Measurements from ENCODE around the gene AQP3.
"Not testable (repeated sequence)": the region's sequence is repeated elsewhere in the genome, so short reads cannot be mapped to it uniquely, and the experiment has no call there.

AQP3 gene

DNA sequence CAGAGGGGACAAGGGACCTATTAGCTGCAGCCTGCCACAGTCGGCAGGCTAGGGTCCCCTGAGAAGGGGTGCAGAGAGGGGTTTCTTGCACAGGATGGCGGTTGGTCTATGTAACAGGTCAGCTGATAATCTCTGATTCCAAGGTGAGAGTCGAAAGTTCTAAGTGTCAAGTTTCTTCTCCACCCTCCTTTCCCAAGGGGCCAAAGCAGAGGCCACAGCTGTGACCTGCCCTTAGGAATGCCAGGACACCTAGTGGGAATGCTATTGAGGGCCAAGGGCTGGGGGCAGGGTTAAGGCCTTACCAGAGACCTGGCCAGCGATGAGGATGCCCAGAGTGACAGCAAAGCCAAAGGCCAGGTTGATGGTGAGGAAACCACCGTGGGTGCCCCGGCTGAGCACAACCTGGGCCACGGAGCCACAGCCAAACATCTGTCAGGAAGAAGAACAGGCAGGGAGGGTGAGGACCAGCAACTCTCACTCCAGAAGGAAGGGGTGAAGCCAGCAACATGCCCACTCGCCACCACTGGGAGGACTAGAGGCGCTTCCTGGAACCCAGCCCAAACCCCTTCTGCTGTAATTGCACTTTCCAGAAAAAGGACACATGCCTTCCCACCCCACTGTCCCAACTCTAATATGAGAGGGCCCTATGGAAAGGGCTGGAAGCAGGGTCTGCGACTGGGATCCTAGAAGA, 3.8 kb downstream of the AQP3 start:
- in situ Hi-C loops (cut with MboI; ENCODE audit: low sequenced_read_pairs), result no loop called here

DNA sequence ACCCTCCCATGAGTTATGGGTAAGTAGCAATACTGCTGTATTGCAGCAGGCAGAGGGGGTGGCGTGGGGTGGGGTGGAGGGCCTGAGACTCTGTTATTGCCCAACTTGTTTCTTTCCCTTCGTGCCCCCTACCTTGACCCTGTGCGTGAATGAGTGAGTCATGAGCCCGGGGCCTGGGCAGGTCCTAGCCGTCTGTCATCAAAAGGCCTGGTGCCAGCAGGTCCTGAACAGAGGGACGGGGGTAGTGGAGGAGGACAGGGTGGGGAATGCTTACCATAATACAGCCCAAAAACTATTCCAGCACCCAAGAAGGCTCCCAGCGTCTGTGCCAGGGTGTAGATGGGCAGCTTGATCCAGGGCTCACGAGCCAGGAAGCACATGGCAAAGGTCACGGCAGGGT, 4.3 kb downstream of the AQP3 start:
- in situ Hi-C loops (cut with MboI; ENCODE audit: low sequenced_read_pairs), result no loop called here

DNA sequence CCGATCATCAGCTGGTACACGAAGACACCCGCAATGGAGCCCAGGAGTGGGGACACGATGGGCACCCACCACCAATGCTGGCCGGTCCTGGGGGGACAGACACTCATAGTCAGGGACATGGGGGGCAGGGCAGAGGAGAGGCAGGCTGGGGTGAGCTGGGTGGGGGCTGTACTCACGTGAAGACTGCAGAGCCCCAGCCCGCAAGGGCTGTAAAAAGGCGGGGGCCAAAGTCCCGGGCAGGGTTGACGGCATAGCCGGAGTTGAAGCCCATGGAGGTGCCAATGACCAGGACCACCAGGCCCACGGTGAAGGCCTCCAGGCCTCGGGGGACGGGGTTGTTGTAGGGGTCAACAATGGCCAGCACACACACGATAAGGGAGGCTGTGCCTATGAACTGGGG, 5.3 kb downstream of the AQP3 start:
- in situ Hi-C loops (cut with MboI; ENCODE audit: low sequenced_read_pairs), result no loop called here

DNA sequence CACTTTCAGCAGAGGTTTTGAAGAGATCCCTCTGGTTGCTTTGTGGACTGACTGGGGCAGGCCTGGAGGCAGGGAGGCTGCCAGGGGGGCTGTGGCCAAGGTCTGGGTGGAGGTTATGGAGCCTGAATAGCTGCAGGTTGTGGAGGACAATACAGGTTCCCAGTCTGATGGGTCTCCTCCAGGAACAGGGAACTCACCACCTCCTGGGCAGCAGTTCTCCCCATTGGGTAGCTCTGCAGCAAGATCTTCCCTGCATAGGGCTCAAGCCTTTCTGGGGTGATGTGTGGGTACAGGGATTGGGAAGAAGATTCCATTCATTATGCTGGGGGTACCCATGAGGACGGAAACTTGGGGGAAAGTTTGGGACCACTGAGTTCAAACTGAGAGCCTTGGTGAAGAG, 6.8 kb downstream of the AQP3 start:
- in situ Hi-C loops (cut with MboI; ENCODE audit: low sequenced_read_pairs), result no loop called here

DNA sequence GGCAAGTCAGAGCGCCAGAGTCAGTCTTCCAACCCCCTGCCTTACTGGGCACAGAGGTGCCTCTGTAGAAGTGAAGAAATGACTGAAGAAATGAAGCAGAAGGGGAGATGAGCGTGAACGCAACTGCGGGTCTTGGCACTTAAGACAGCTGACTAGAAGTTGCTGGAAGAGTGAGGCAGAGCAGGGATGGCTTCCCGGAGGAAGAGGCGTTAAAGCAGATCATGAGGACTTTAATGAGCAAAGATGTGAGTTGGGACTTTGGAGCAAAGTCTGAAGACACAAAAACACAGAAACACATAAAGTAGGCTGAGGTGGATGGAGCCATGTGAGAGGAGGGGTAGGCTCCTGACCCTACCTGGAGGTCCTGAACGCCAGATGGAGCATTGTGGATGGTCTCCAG, 7.2 kb downstream of the AQP3 start:
- in situ Hi-C loops (cut with MboI; ENCODE audit: low sequenced_read_pairs), result no loop called here

DNA sequence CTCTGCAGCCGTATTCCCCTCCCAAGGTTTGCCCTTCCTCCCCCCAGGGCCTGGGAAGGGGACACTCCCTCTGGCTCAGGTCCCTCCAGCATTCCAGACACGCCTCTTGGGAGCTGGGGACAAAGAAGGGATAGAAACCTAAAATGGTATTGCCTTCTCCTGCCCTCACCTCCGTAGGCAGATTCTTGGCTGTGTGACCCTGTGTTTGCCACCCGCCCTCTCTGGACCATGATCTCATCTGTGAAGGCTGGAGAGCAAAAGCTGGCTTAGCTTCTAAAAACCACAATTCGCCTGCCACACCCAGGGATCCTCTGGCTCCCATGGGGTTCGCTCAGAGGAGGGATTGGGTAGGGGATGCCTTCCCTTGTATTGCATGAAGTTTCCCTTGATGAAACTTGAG, 7.7 kb downstream of the AQP3 start:
- in situ Hi-C loops (cut with MboI; ENCODE audit: low sequenced_read_pairs), result no loop called here

DNA sequence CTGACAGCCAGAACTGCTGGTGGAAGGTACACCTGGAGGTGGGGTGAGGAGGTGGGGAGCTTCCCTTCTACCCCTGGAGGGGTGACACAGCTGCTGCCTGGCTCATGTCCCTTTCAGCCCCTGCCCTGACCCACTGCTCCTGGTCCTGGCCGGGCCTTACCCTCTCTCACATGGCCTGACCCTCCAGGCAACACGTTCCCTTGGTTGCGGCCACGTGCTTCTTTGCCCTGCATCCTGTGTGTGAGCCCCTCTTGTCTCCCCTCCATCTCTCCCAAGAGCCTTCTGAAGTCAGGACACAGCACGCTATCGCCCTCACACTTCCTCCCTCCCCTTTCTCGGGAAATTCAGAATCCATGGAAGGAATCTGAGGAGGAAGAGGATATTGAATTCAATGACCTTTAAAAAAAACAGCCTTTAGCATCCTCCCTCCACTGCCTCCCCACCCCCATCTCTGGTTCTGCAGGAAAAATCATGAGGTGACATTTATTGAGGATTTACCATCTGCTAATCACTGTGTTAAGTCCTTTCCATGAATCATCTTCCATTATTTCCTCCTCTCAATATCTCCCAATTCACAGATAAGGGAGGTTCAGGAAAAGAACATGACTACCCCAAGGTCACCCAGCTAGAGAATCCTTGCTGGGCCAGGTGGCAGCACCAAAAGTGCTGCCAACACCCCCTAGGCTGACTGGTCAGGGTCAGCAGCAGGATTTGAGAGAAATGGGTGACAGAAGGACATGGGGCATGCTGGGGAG, 8.3 kb downstream of the AQP3 start:
- in situ Hi-C loops (cut with MboI; ENCODE audit: low sequenced_read_pairs), result no loop called here

DNA sequence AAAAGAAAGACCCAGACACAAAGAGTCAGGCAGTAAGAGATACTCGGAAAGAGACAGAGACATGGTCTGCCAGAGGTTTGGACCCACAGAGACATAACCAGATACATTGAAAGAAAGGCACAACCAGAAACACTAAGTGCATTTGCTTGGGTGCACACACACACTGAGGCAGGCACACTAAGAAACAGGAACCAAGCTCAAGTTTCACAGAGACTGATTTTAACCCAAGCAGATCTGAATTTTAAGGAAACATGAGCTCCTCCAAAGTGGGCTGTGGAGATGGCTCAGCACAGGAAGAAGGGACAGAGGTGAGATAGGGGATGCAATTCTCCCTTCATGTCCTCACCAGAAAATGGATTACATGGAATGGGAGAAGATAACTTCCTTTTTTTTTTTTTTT, 9.5 kb downstream of the AQP3 start:
- in situ Hi-C loops (cut with MboI; ENCODE audit: low sequenced_read_pairs), result no loop called here

DNA sequence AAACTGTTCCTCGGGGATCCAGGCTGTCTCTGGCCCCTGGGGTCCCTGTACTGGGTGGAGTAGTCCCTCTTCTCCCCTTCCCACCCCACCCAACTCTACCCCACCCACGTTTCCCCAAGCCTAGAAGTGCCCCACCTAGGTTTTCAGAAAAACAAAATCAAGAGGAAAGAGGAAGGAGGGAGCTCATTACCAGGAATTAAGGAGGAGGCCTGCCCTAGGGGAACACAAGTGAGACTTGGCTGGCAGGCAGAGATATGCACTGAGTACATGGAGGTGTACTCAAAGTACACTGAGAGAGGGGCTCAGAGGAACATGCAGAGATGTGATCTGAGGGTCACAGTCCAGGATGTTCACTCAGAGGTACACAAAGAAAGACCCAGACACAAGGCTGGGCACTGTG, 10.2 kb downstream of the AQP3 start:
- in situ Hi-C loops (cut with MboI; ENCODE audit: low sequenced_read_pairs), result no loop called here

DNA sequence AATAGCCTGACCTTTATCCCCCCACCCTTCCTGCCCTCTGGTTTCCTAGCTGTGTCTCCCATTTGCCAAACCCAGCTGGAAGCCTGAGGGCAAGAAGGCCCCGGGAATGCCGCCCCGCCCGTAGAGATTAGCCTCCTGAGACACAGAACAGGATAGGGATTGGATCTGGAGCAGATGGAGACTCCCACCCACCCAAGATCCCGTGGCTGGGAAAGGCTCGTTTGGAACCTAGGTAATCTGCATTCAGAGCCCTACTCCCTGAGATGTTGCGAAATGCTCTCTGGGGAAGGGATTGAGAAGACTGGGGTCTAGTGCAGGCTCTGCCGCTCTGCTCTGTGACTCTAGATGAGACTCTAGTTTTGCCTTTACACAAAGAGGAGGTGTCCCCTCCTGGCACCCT, 10.9 kb downstream of the AQP3 start:
- in situ Hi-C loops (cut with MboI; ENCODE audit: low sequenced_read_pairs), result no loop called here

DNA sequence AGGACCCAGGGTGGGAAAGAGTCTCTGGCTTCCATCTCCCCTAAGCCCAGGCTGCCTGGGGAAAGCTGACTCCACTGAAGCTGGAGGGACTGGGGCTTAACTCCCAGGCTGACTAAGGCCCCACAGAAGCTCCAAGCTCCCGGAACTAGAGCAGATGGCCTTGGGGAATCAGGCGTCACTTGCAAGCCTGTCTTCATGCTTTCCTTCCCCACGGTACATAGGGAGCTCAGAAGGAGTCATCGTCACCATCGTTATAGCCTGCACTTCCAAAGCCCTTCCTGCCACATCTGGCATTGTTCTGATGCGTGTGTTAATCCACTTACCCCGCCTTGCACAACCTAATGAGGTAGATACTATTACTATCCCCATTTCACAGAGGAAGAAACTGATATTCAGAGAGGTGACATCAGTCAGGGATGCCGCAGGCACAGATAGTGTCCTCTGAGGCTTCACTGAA, 11.5 kb downstream of the AQP3 start:
- in situ Hi-C loops (cut with MboI; ENCODE audit: low sequenced_read_pairs), result no loop called here

DNA sequence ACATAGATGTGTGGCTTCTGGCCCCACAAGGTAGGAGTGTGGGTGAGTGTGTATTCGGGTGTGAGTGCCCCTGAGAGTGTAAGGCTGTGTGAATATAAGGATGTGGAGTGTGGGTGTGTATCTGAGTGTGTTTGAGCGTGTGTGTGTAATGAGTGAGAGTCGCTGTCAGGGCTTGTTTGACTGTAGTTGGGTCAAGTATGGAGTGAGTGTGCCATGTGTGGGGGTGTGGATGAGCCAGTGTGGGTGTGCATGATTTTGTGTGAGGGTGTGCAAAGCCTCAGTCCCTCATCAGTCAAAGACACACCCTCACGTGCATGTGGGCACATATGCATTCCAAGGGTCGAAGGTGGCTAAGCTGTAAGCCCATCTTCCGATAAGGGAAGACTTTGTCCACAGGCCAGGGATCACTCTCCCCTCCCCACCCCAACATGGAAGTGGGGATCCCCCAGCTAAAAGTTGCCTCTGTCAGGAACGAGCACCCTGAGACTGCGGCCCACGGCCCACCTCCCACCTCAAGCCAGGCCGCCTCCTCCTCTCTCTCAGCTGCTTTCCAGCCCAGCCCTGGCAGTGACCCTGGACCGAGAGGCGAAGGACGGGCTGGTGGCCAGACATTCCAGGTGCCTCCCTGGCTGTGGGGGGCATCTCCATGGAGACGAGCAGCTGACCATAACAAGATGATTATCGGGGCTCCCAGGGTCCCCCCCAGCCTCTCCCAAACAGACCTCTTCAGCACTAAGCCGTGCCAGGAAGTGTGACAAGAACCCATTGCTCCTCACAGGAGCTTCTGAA, 12.9 kb downstream of the AQP3 start:
- in situ Hi-C loops (cut with MboI; ENCODE audit: low sequenced_read_pairs), result no loop called here

DNA sequence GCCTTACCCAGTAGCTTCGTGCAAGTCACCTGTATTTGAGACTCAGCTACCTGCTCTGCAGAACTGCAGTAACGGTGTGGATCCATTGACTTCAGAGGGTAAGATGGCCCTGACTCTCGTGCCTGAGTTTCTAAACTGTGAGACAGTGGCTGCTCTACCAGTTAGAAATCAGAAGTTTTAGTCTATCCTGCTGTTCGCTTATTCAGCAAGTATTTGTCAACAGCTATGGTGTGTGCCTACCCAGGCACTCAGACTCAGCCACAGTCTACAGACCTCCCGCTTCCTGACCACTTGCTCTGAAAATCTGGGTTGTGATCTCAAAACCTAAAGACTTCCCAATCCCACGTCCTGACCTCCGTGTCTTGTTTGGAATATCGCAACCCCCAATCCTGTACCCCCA, 13.5 kb downstream of the AQP3 start:
- in situ Hi-C loops (cut with MboI; ENCODE audit: low sequenced_read_pairs), result no loop called here

DNA sequence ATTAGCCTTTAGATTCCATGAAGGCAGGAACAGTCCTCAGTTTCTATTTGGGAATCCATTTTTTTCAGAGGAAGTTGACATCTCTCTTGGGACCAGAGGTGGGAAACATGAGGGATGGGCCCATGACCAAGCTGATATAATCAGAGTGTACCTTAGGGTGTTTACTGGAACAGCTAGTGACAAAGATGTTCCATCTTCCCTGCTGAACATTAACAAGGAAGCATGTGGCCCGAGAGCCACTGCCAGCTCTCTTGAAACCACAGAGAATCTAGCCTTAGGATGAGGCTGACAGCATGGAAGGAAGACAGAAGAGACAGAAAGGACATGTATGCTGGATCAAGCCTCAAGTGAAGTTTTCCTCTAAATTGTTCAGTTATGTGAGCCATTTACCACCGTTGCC, 16.0 kb downstream of the AQP3 start:
- in situ Hi-C loops (cut with MboI; ENCODE audit: low sequenced_read_pairs), result no loop called here

DNA sequence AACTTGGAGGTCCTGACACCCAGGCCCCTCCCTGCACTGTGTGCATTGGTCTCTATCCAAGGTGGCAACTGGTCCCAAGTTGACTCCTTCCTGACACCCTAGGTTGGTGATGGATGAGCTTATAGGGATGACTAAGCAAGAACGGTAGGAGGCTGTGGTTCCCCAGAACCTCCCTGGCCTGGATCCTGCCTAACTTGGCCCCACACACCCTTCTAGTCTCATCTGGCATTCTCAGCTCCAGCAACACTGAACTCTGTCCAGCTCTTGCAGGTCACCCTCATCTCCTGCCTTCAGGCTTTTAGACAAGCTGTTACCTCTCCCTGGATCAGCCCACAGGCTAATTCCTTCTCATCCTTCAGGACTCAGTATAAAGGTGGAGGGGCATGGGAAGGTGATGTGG, 16.5 kb downstream of the AQP3 start:
- in situ Hi-C loops (cut with MboI; ENCODE audit: low sequenced_read_pairs), result no loop called here

DNA sequence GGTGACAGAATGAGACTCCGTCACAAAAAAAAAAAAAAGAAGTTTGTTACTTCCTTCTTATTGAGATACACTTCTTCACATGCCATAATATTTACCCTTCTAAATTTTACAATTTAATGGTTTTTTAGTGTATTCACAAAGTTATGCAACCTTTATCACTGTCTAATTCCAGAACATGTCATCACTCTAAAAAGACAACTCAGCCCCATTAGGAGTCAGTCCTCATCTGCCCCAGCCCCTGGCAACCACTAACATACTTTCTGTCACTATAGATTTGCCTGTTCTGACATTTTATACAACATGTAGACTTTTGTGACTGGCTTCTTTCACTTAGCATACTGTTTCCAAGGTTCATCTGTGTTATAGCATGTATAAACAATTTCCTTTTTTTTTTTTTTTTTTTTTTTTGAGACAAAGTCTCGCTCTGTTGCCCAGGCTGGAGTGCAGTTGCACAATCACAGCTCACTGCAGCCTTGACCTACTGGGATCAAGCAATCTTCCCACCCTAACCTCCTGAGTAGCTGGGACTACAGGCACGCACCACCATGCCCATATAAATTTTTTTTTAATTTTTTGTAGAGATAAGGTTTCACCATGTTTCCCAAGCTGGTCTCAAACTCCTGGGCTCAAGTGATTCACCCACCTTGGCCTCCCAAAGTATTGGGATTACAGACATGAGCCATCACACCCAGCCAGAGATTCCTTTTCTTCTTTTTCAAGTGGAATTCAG, 18.0 kb downstream of the AQP3 start:
- in situ Hi-C loops (cut with MboI; ENCODE audit: low sequenced_read_pairs), result no loop called here

DNA sequence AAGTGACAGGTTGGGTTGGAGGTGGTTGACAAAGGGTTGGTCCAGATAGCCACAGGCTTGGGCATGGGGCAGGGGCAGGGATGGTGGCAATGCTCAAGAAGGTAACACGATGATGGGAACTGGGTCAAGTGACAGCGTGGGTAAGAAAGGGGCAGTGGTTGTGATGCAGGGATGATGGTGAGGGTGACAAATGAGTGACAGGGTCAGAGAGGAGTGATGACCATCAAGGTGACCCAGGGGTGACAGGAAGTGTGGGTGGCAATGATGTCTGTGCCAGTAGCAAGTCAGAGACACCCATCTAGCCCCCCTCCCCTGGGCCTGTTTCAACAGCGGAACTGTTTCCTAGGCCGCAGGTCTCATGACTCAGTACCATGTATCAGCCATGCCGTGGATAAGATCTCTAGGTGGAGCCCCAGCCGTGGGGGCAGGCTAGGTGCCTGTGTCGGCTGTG, 20.5 kb downstream of the AQP3 start:
- in situ Hi-C loops (cut with MboI; ENCODE audit: low sequenced_read_pairs), result no loop called here

DNA sequence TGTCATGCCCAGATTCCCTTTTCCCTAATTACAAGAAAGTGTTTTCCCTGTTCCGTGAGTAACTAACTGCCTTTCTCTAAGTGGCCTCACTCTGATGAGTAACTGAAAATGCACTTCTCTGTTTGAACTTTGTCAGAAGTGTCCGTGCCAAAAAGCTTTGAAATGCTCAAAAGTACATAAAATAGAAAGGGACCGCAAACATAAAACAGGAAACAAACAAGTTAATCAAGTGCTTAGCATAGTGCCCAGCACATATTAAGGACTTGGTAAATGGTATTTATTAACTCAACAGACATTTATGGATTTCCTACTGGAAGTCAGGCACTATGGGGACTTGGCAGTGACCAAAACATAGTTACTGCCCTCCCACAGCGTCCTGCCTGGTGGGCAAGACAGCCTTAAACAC, 22.3 kb downstream of the AQP3 start:
- in situ Hi-C loops (cut with MboI; ENCODE audit: low sequenced_read_pairs), result no loop called here

DNA sequence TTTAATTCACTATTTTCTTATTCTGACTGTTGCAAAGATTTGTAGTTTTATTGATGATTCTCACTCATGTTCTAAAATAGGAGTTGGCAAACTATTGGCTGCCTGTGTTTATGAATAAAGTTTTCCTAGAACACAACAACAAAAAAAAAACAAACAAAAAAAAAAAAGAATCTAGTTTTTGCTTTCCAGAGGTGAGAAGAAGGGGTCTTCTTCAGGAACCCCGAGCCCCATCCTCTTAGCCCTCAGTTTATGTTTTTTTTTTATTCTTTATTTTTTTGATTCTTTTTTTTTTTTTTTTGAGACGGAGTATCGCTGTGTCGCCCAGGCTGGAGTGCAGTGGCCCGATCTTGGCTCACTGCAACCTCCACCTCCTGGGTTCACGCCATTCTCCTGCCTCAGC, 22.9 kb downstream of the AQP3 start:
- in situ Hi-C loops (cut with MboI; ENCODE audit: low sequenced_read_pairs), result not testable (repeated sequence)

DNA sequence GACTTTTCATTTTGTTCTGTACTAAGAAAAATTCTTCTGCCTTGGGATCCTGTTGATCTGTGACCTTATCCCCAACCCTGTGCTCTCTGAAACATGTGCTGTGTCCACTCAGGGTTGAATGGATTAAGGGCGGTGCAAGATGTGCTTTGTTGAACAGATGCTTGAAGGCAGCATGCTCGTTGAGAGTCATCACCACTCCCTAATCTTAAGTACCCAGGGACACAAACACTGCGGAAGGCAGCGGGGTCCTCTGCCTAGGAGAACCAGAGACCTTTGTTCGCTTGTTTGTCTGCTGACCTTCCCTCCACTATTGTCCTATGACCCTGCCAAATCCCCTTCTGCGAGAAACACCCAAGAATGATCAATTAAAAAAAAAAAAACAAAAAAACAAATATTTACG, 23.4 kb downstream of the AQP3 start:
- in situ Hi-C loops (cut with MboI; ENCODE audit: low sequenced_read_pairs), result not testable (repeated sequence)

DNA sequence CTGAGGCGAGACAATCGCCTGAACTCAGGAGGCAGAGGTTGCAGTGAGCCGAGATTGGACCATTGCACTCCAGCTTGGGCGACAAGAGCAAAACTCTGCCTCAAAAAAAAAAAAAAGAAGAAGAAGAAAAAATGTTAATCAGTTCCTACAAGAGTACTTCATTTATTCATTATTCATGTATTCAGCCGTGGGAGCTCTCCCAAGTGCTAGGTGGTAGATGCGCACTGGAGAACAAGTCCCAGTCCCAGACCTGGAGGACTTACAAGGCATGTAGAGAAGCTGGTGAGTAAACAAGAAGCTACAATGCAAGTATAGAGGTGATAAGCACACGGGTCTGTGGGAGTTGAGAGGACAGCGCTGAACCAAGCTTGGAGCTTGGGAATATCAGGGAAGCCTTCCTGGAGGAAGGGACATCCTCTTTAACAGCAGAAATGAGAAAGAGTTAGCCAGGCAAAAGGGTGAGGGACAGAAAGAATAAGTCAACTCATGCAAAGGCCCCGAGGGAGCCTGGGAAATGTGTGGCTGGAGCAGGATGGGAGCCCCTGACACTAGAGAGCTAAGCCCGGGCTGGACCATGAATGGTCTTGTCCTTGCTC, 27.6 kb downstream of the AQP3 start:
- in situ Hi-C loops (cut with MboI; ENCODE audit: low sequenced_read_pairs), result no loop called here

All from HL-60/S4 treated with retinoic acid at 250 ng/mL for 4 days and 3 days (cell line).